ENCODE data around the gene AQP2. TPM values are rescaled to one million over a fixed set of nuclear protein-coding genes. Genes with fewer than 3 reads are reported as not detected.

AQP2 gene
- total RNA-seq, 1 experiment from 2014 or later, result 0.36 TPM

DNA sequence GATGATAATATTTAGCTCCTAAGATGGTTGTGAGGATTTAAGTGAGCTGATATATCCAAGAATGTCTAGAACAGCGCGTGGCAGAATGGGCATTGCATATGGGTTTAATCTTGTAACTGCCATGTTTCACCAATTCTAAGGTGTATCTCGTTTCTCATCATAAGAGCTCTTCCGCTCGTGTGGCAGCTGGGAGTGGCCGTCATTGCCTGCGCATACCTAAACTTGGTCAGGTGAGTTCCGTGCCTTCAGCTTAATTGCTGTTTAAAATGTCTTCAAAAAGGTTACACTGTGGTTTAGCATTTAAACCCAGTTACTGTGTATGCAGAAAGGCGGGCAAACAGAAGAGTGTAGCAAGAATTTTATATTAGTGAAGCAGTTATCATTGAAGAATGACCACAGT lies 4.5 kb upstream of the AQP2 start:
- no peak for ATAC-seq

DNA sequence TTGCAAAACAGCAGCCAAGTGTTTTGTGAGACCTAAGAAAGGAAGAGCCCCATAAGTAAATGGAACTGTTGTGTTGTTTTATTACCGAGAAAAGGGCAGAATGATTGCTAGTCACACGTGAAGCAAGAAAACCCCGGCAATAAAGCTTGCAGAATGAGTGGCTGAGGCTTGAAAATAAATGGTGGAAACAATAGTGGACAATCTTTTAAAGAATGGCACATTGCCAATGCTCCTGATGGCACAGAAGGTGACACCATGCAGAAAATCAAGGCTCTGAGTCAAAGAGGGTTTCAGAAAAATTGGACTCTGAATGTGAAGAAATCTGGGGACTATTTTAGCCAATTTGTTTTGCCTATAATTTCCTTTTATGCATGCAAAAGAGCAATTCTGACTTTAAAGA lies 4.0 kb upstream of the AQP2 start:
- intact Hi-C loops (cut with micrococcal nuclease; ENCODE audit: unreplicated experiment) (loop anchor here (5.0 kb wide), 1 partner anchor 79 kb away; no protein-coding TSS in a partner anchor), in situ Hi-C loops (cut with HindIII; ENCODE audit: low pct_unique_long_range_greater_than_20kb, low sequenced_read_pairs) (no loop called here)
- ChIA-PET POLR2A (no interaction called here), CTCF (interaction anchor here (0.5 to 1.6 kb wide), 8 partner anchors 13 to 190 kb away, joined by 3 to 14 read pairs (median 5); no protein-coding TSS in a partner anchor)
- Histone ChIP-seq H3K9me3 (ENCODE audit: control insufficient read depth, insufficient read depth, low read depth, low read length) (no peaks in the 10 kb centered on the region), H3K36me3 (ENCODE audit: control insufficient read depth, insufficient read depth, low read length) (no peaks in the 10 kb centered on the region), H3K4me1 (ENCODE audit: control insufficient read depth, insufficient read depth, low read length) (peaks cover 13% of the 10 kb centered on the region), H3K27me3 (ENCODE audit: control insufficient read depth, insufficient read depth, low read length) (no peaks in the 10 kb centered on the region), H3K27ac (ENCODE audit: low read length) (peak overlapping the region; percentile 88; the same call in 1 of the 2 replicates), H3K4me3 (ENCODE audit: low read depth in 2 of 2, low read length in 2 of 2) (no peak overlapping the region)
- no peak for TF ChIP-seq POLR2AphosphoS5 (IDR thresholded peaks at IDR 0.05; ENCODE audit: low read depth, low read length)
- TF ChIP-seq, protein P1, sequence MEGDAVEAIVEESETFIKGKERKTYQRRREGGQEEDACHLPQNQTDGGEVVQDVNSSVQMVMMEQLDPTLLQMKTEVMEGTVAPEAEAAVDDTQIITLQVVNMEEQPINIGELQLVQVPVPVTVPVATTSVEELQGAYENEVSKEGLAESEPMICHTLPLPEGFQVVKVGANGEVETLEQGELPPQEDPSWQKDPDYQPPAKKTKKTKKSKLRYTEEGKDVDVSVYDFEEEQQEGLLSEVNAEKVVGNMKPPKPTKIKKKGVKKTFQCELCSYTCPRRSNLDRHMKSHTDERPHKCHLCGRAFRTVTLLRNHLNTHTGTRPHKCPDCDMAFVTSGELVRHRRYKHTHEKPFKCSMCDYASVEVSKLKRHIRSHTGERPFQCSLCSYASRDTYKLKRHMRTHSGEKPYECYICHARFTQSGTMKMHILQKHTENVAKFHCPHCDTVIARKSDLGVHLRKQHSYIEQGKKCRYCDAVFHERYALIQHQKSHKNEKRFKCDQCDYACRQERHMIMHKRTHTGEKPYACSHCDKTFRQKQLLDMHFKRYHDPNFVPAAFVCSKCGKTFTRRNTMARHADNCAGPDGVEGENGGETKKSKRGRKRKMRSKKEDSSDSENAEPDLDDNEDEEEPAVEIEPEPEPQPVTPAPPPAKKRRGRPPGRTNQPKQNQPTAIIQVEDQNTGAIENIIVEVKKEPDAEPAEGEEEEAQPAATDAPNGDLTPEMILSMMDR (IDR thresholded peaks at IDR 0.05), result no peak
- no peak for TF ChIP-seq SIN3A (IDR thresholded peaks at IDR 0.05; ENCODE audit: borderline replicate concordance, insufficient read depth, low read depth, low read length)
- no peak for TF ChIP-seq TCF7L2 (IDR thresholded peaks at IDR 0.05; ENCODE audit: low read depth, low read length)
- ATAC-seq, result no peak
- BruUV-seq (replicated peaks), result no TSS peak
- DNase-seq (ENCODE audit: low read depth, low spot score), result no peak

More for the DNA sequence above, 4.5 kb upstream of the AQP2 start:
- in situ Hi-C loops (cut with HindIII; ENCODE audit: low pct_unique_long_range_greater_than_20kb, low sequenced_read_pairs), result no loop called here
- Histone ChIP-seq H3K27me3 (ENCODE audit: control insufficient read depth, insufficient read depth, low read length) (no peaks in the 10 kb centered on the region), H3K9me3 (ENCODE audit: control insufficient read depth, insufficient read depth, low read depth, low read length) (no peaks in the 10 kb centered on the region), H3K36me3 (ENCODE audit: control insufficient read depth, insufficient read depth, low read length) (no peaks in the 10 kb centered on the region), H3K4me3 (ENCODE audit: low read depth in 2 of 2, low read length in 2 of 2) (no peak overlapping the region), H3K27ac (ENCODE audit: low read length) (peak overlapping the region; percentile 88), H3K4me1 (ENCODE audit: control insufficient read depth, insufficient read depth, low read length) (peaks cover 13% of the 10 kb centered on the region)
- TF ChIP-seq SIN3A (IDR thresholded peaks at IDR 0.05; ENCODE audit: borderline replicate concordance, insufficient read depth, low read depth, low read length), result no peak
- TF ChIP-seq, protein P1 (IDR thresholded peaks at IDR 0.05), result no peak
- no peak for TF ChIP-seq POLR2AphosphoS5 (IDR thresholded peaks at IDR 0.05; ENCODE audit: low read depth, low read length)
- no peak for TF ChIP-seq TCF7L2 (IDR thresholded peaks at IDR 0.05; ENCODE audit: low read depth, low read length)
- TF ChIP-seq, protein P2, sequence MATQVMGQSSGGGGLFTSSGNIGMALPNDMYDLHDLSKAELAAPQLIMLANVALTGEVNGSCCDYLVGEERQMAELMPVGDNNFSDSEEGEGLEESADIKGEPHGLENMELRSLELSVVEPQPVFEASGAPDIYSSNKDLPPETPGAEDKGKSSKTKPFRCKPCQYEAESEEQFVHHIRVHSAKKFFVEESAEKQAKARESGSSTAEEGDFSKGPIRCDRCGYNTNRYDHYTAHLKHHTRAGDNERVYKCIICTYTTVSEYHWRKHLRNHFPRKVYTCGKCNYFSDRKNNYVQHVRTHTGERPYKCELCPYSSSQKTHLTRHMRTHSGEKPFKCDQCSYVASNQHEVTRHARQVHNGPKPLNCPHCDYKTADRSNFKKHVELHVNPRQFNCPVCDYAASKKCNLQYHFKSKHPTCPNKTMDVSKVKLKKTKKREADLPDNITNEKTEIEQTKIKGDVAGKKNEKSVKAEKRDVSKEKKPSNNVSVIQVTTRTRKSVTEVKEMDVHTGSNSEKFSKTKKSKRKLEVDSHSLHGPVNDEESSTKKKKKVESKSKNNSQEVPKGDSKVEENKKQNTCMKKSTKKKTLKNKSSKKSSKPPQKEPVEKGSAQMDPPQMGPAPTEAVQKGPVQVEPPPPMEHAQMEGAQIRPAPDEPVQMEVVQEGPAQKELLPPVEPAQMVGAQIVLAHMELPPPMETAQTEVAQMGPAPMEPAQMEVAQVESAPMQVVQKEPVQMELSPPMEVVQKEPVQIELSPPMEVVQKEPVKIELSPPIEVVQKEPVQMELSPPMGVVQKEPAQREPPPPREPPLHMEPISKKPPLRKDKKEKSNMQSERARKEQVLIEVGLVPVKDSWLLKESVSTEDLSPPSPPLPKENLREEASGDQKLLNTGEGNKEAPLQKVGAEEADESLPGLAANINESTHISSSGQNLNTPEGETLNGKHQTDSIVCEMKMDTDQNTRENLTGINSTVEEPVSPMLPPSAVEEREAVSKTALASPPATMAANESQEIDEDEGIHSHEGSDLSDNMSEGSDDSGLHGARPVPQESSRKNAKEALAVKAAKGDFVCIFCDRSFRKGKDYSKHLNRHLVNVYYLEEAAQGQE (IDR thresholded peaks at IDR 0.05; ENCODE audit: insufficient read depth in 1 of 2, low read depth in 2 of 2, low read length in 1 of 2), result no peak
- no TSS peak for BruUV-seq (replicated peaks)
- DNase-seq (ENCODE audit: low read depth, low spot score), result no peak
- ChIA-PET CTCF (interaction anchor here (0.5 to 1.7 kb wide), 12 partner anchors 8 to 1921 kb away, joined by 3 to 14 read pairs (median 5); no protein-coding TSS in a partner anchor), POLR2A (no interaction called here)
- intact Hi-C loops (cut with micrococcal nuclease; ENCODE audit: unreplicated experiment), result loop anchor here (5.0 kb wide), 1 partner anchor 79 kb away; no protein-coding TSS in a partner anchor

Data from Panc1 (cell line).